ENCODE data around the gene SH2D1A. TPM values are rescaled to one million over a fixed set of nuclear protein-coding genes. Genes with fewer than 3 reads are reported as not detected.
"Not testable (repeated sequence)": the region's sequence is repeated elsewhere in the genome, so short reads cannot be mapped to it uniquely, and the experiment has no call there.

SH2D1A gene
- total RNA-seq: 10 to 100 TPM; 26.8 to 32.5 TPM

- peak; percentile 36 for DNase-seq
- Mint-ChIP-seq H3K27ac (peak within 1 kb of the TSS; percentile 95), H3K4me3 (peak within 1 kb of the TSS; percentile 88), H3K9me3 (ENCODE audit: low read depth) (no peaks in the 10 kb centered on the region), H3K36me3 (ENCODE audit: low read depth) (peaks cover 2% of the 10 kb centered on the region), H3K4me1 (peaks cover 46% of the 10 kb centered on the region), H3K27me3 (no peaks in the 10 kb centered on the region)
- intact Hi-C loops (cut with DNase I, micrococcal nuclease): loop anchor here (2.0 to 10.0 kb wide), 8 partner anchors 45 to 949 kb away; partner anchors contain the start of gene STAG2 (in 1 of the 2)
- ChIA-PET POLR2A (no interaction called here), CTCF (interaction anchor here (0.6 to 1.5 kb wide), 6 partner anchors 9 to 131 kb away, joined by 3 to 4 read pairs (median 3); no protein-coding TSS in a partner anchor)
- peak; percentile 35 for ATAC-seq
Measured at GRCh38 chrX:124346117-124346876, at the start of gene SH2D1A. SH2D1A (plus strand) TSS chrX:124346563; CDS start chrX:124346643, 80 bp downstream.

- POLR2A ChIA-PET: interaction anchor here (0.6 kb wide), 1 partner anchor 17 kb away, joined by 4 read pairs; no protein-coding TSS in a partner anchor
- intact Hi-C loops (cut with DNase I, micrococcal nuclease); H3K4me3 Mint-ChIP-seq; DNase-seq; H3K36me3 Mint-ChIP-seq (ENCODE audit: low read depth); ATAC-seq; H3K9me3 Mint-ChIP-seq (ENCODE audit: low read depth); H3K27me3 Mint-ChIP-seq; CTCF ChIA-PET; H3K27ac Mint-ChIP-seq: not testable (repeated sequence)
- peaks cover 25% of the 10 kb centered on the region for H3K4me1 Mint-ChIP-seq
Measured at GRCh38 chrX:124299323-124299722, 47.0 kb upstream of the SH2D1A start.

GRCh38 chrX:124300405-124300804 is 46.0 kb upstream of the SH2D1A start:
- ChIA-PET POLR2A (no interaction called here), CTCF (no interaction called here)
- H3K36me3 Mint-ChIP-seq (ENCODE audit: low read depth): no peaks in the 10 kb centered on the region
- ATAC-seq (peak; percentile 70), DNase-seq (no peak)
- peaks cover 19% of the 10 kb centered on the region for H3K4me1 Mint-ChIP-seq
- H3K9me3 Mint-ChIP-seq (ENCODE audit: low read depth): peaks cover 1% of the 10 kb centered on the region
- H3K27me3 Mint-ChIP-seq: no peaks in the 10 kb centered on the region
- intact Hi-C loops (cut with DNase I, micrococcal nuclease): loop anchor here (1.0 to 5.0 kb wide), 4 partner anchors 46 to 83 kb away; partner anchors contain the start of gene SH2D1A (in 2 of the 2)
- H3K4me3 Mint-ChIP-seq: peak overlapping the region; percentile 38
- H3K27ac Mint-ChIP-seq: peak overlapping the region; percentile 60

- ChIA-PET CTCF (no interaction called here), POLR2A (no interaction called here)
- no peak for DNase-seq
- Mint-ChIP-seq H3K4me3 (no peak overlapping the region), H3K27ac (no peak overlapping the region), H3K4me1 (peaks cover 12% of the 10 kb centered on the region), H3K36me3 (ENCODE audit: low read depth) (no peaks in the 10 kb centered on the region), H3K27me3 (no peaks in the 10 kb centered on the region), H3K9me3 (ENCODE audit: low read depth) (no peaks in the 10 kb centered on the region)
- peak; percentile 55 for ATAC-seq
- intact Hi-C loops (cut with DNase I, micrococcal nuclease): no loop called here
Measured at GRCh38 chrX:124307253-124307907, 39.0 kb upstream of the SH2D1A start.

GRCh38 chrX:124325732-124326131 is 20.6 kb upstream of the SH2D1A start:
- H3K27me3 Mint-ChIP-seq: no peaks in the 10 kb centered on the region
- POLR2A ChIA-PET: no interaction called here
- no peak overlapping the region for H3K27ac Mint-ChIP-seq
- DNase-seq: no peak
- H3K4me3 Mint-ChIP-seq: no peak overlapping the region
- CTCF ChIA-PET: interaction anchor here (1.3 kb wide), 1 partner anchor 8 kb away, joined by 3 read pairs; no protein-coding TSS in a partner anchor
- intact Hi-C loops (cut with DNase I, micrococcal nuclease): no loop called here
- no peaks in the 10 kb centered on the region for H3K9me3 Mint-ChIP-seq (ENCODE audit: low read depth)
- H3K36me3 Mint-ChIP-seq (ENCODE audit: low read depth): no peaks in the 10 kb centered on the region
- H3K4me1 Mint-ChIP-seq: peaks cover 23% of the 10 kb centered on the region
- no peak for ATAC-seq

GRCh38 chrX:124328765-124329164 is 17.6 kb upstream of the SH2D1A start:
- ATAC-seq: no peak
- Mint-ChIP-seq H3K27ac (no peak overlapping the region), H3K27me3 (no peaks in the 10 kb centered on the region), H3K36me3 (ENCODE audit: low read depth) (no peaks in the 10 kb centered on the region), H3K4me3 (no peak overlapping the region), H3K4me1 (peaks cover 27% of the 10 kb centered on the region), H3K9me3 (ENCODE audit: low read depth) (no peaks in the 10 kb centered on the region)
- no peak for DNase-seq
- CTCF ChIA-PET: interaction anchor here (1.2 kb wide), 1 partner anchor 9 kb away, joined by 7 read pairs; no protein-coding TSS in a partner anchor
- POLR2A ChIA-PET: no interaction called here
- intact Hi-C loops (cut with DNase I, micrococcal nuclease): no loop called here

- DNase-seq (no peak), ATAC-seq (no peak)
- Mint-ChIP-seq H3K27ac (no peak within 1 kb of the TSS), H3K27me3 (no peaks in the 10 kb centered on the region), H3K36me3 (ENCODE audit: low read depth) (no peaks in the 10 kb centered on the region), H3K4me1 (peaks cover 34% of the 10 kb centered on the region), H3K4me3 (no peak within 1 kb of the TSS), H3K9me3 (ENCODE audit: low read depth) (no peaks in the 10 kb centered on the region)
- POLR2A ChIA-PET: no interaction called here
- CTCF ChIA-PET: interaction anchor here (1.6 kb wide), 1 partner anchor 14 kb away, joined by 3 read pairs; the partner anchor contains the start of gene SH2D1A
- intact Hi-C loops (cut with DNase I, micrococcal nuclease): no loop called here
Measured at GRCh38 chrX:124332481-124333424, 13.6 kb upstream of the SH2D1A start, which contains the start of gene TEX13D. TEX13D (plus strand) TSS chrX:124332660; CDS start chrX:124332918, 258 bp downstream.

- DNase-seq: no peak
- Mint-ChIP-seq H3K9me3 (ENCODE audit: low read depth) (no peaks in the 10 kb centered on the region), H3K4me3 (no peak overlapping the region), H3K27me3 (no peaks in the 10 kb centered on the region), H3K27ac (no peak overlapping the region), H3K4me1 (peaks cover 33% of the 10 kb centered on the region), H3K36me3 (ENCODE audit: low read depth) (no peaks in the 10 kb centered on the region)
- ATAC-seq: no peak
- intact Hi-C loops (cut with DNase I, micrococcal nuclease): no loop called here
- POLR2A ChIA-PET: no interaction called here
- CTCF ChIA-PET: no interaction called here
Measured at GRCh38 chrX:124333862-124334261, 12.5 kb upstream of the SH2D1A start.

GRCh38 chrX:124334555-124334954 is 11.8 kb upstream of the SH2D1A start:
- peaks cover 33% of the 10 kb centered on the region for H3K4me1 Mint-ChIP-seq
- intact Hi-C loops (cut with DNase I, micrococcal nuclease); H3K9me3 Mint-ChIP-seq (ENCODE audit: low read depth); H3K27me3 Mint-ChIP-seq; H3K36me3 Mint-ChIP-seq (ENCODE audit: low read depth); ATAC-seq; POLR2A ChIA-PET; H3K4me3 Mint-ChIP-seq; H3K27ac Mint-ChIP-seq; DNase-seq; CTCF ChIA-PET: not testable (repeated sequence)

GRCh38 chrX:124335598-124335997 is 10.8 kb upstream of the SH2D1A start:
- intact Hi-C loops (cut with DNase I, micrococcal nuclease): no loop called here
- no peaks in the 10 kb centered on the region for H3K9me3 Mint-ChIP-seq (ENCODE audit: low read depth)
- H3K27ac Mint-ChIP-seq: no peak overlapping the region
- no peaks in the 10 kb centered on the region for H3K36me3 Mint-ChIP-seq (ENCODE audit: low read depth)
- ChIA-PET CTCF (no interaction called here), POLR2A (interaction anchor here (0.6 kb wide), 1 partner anchor 107 kb away, joined by 3 read pairs; no protein-coding TSS in a partner anchor)
- no peaks in the 10 kb centered on the region for H3K27me3 Mint-ChIP-seq
- ATAC-seq: no peak
- no peak overlapping the region for H3K4me3 Mint-ChIP-seq
- DNase-seq: no peak
- H3K4me1 Mint-ChIP-seq: peaks cover 33% of the 10 kb centered on the region

GRCh38 chrX:124337916-124338315 is 8.4 kb upstream of the SH2D1A start:
- ChIA-PET POLR2A (no interaction called here), CTCF (interaction anchor here (0.8 to 1.3 kb wide), 3 partner anchors 8 to 123 kb away, joined by 3 to 7 read pairs (median 3); partner anchors contain the start of gene SH2D1A)
- ATAC-seq (peak; percentile 19), DNase-seq (no peak)
- Mint-ChIP-seq H3K9me3 (ENCODE audit: low read depth) (no peaks in the 10 kb centered on the region), H3K36me3 (ENCODE audit: low read depth) (no peaks in the 10 kb centered on the region), H3K27me3 (no peaks in the 10 kb centered on the region), H3K4me3 (no peak overlapping the region), H3K4me1 (peaks cover 51% of the 10 kb centered on the region), H3K27ac (no peak overlapping the region)
- intact Hi-C loops (cut with DNase I, micrococcal nuclease): no loop called here

Data from activated CD4-positive, alpha-beta T cell treated with anti-CD3 and anti-CD28 coated beads for 36 hours (primary cell).